CD4-positive, alpha-beta T cell treated with Interleukin-2 at 100 ng/mL for 4 hours (primary cell): Measurements from ENCODE around the gene CCDC191.

Experiments
- DNase-seq: peaks from one replicate; pipeline ENCODE4 v3.0.0-alpha.2; 2020; ENCODE audit warnings: low spot score

Gene CCDC191

GRCh38 chr3:113953677-113954076 is 102.6 kb downstream of the CCDC191 start:
- no peak for DNase-seq

GRCh38 chr3:113952921-113953320 is 103.4 kb downstream of the CCDC191 start:
- DNase-seq: no peak

DNA sequence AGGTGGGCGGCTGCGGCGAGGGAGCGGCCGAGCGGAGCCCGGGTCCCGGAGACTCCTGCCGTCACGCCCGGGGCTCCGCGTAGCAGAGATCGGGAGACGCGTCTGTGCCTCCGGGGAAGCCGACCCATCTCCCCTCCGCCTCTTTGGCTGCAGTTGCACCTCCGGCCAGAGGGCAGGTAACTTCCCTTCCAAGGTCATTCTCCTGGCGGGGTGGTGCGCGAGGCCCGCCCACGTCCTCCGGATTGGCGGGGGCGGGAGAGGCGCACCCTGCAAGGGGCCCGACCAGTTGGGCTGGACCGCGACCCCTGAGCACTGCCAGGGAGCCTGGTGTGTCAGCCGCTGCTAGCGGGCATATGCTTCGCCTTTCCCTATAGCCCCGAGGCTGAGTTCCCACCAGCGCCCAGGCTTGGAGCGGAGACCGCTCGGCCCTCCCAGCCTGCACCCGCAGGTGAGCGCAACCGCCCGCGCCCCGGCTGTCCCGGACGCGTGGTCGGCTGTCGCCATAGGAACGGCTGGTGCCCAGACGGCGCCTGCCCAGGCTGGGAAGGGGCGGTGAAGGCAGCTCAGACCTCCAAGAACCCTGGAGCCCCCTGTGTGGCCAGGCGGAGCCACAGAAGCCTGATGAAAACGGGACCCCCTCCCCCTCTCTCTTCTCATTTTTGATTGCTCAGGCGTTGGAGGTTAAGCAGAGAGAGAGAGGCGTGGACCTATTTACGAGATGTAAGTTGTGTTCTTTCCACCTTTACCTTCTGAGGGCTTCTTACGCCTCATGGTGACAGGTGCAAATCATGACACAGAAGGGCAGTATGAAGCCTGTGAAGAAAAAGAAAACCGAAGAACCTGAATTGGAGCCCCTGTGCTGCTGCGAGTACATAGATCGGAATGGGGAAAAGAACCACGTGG is 108.1 kb downstream of the CCDC191 start:
- peak; percentile 17 for DNase-seq

GRCh38 chr3:113947372-113948014 is 108.8 kb downstream of the CCDC191 start, which contains the start of gene ZDHHC23:
Gene ZDHHC23, plus strand, starts transcription at chr3:113948013. Its CDS starts 790 bp downstream, at chr3:113948803.
- DNase-seq: peak; percentile 57

DNA sequence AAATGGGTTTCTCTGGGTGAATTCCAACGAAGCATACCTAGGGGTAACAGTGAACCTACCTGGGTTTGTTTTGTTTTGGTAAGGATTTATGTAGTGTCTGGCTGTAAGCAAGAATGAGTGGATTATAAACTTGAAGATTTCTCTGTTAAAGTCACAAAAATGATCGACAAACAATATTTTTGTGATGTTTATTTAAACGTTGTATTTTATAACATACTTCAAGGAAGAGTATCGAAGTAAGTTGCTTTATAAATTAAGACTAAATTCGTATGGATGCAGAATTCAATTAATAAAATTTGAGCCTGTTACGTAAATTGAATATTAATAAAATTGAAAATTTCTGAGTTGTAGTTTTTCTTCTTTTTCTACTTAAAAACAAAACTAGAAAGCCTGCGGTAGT is 109.5 kb downstream of the CCDC191 start:
- no peak for DNase-seq

- no peak for DNase-seq
Observed at GRCh38 chr3:113927556-113927955, 128.8 kb downstream of the CCDC191 start.

GRCh38 chr3:113914646-113915045 is 141.7 kb downstream of the CCDC191 start:
- DNase-seq: no peak
